Muscle of leg (tissue), 11 donors: ENCODE results near the gene DNAH6. TPM values are rescaled to one million over a fixed set of nuclear protein-coding genes. Genes with fewer than 3 reads are reported as not detected.
"Not testable (repeated sequence)": the region's sequence is repeated elsewhere in the genome, so short reads cannot be mapped to it uniquely, and the experiment has no call there.

ENCODE experiments used
- DNase-seq: peaks from one replicate; pipeline ENCODE4 v3.0.0; 2013
- H3K27ac ChIP-seq: one replicate; pipeline ENCODE4 v1.5.1; 2013; ENCODE audit warnings: mild to moderate bottlenecking, low read length, control low read depth
- H3K27me3 ChIP-seq: one replicate; pipeline ENCODE4 v1.6.1; 2013; ENCODE audit warnings: low read length; ENCODE audit not compliant: control insufficient read depth, insufficient read depth
- H3K36me3 ChIP-seq: one replicate; pipeline ENCODE4 v1.6.1; 2013; ENCODE audit warnings: low read length; ENCODE audit not compliant: control insufficient read depth, insufficient read depth
- H3K4me1 ChIP-seq: one replicate; pipeline ENCODE4 v1.6.1; 2013; ENCODE audit warnings: low read length; ENCODE audit not compliant: control insufficient read depth, insufficient read depth
- H3K4me3 ChIP-seq: one replicate; pipeline ENCODE4 v1.5.1; 2013; ENCODE audit warnings: low read length, control low read depth
- H3K9me3 ChIP-seq: replicated peaks from 2 replicates; pipeline ENCODE4 v1.6.1; 2013; ENCODE audit warnings: low read depth, low read length; ENCODE audit not compliant: control insufficient read depth
- WGBS: methylation state at CpG from one replicate; pipeline ENCODE4 v1.1.5; 2013; ENCODE audit warnings: missing lambda C conversion rate; ENCODE audit not compliant: insufficient coverage; 5-methylcytosine and 5-hydroxymethylcytosine counted together
- polyA plus RNA-seq, 8 donors: library from polyadenylated mRNA; unstranded; fragments of 120-200 nt; gene quantifications; one replicate each; pipeline versions ENCODE4 v1.2.1 to v1.2.3, GENCODE V29; 2013; ENCODE audit warnings: inconsistent platforms in 1 of 8, low replicate concordance in 1 of 8; ENCODE audit not compliant: insufficient read length in 8 of 8, insufficient read depth in 1 of 8
- total RNA-seq: library from RNA; stranded (reverse); fragments of 120-200 nt; gene quantifications from one replicate; pipeline ENCODE4 v1.2.4, GENCODE V29; 2013

The DNAH6 gene
- total and polyA plus RNA-seq, 9 donors = 0.07 to 0.43 (median 0.18) TPM

- no peak for DNase-seq
- WGBS = no CpG with 5 or more reads among the region's 11 CpGs
- H3K27ac ChIP-seq = no peak overlapping the region
- H3K9me3 ChIP-seq = no peaks in the 10 kb centered on the region
- H3K27me3 ChIP-seq = no peaks in the 10 kb centered on the region
- H3K4me1 ChIP-seq = no peaks in the 10 kb centered on the region
- H3K4me3 ChIP-seq = no peak overlapping the region
- no peaks in the 10 kb centered on the region for H3K36me3 ChIP-seq
These were observed 339.4 kb downstream of the DNAH6 start for GRCh38 chr2:84855731-84856130.

- DNase-seq = no peak
- H3K27ac ChIP-seq = no peak overlapping the region
- 0% methylated on average over 1 of the region's 6 CpGs for WGBS
- H3K4me3 ChIP-seq = no peak overlapping the region
- H3K27me3 ChIP-seq = no peaks in the 10 kb centered on the region
- H3K4me1 ChIP-seq = no peaks in the 10 kb centered on the region
- no peaks in the 10 kb centered on the region for H3K36me3 ChIP-seq
- H3K9me3 ChIP-seq = no peaks in the 10 kb centered on the region
These were observed 340.5 kb downstream of the DNAH6 start for GRCh38 chr2:84856787-84857186.

- Histone ChIP-seq H3K4me1 (no peaks in the 10 kb centered on the region), H3K27me3 (peaks cover 3% of the 10 kb centered on the region), H3K36me3 (no peaks in the 10 kb centered on the region), H3K27ac (no peak overlapping the region), H3K9me3 (no peaks in the 10 kb centered on the region), H3K4me3 (no peak overlapping the region)
- DNase-seq = no peak
- 89% methylated on average over 5 of the region's 5 CpGs for WGBS
These were observed 341.3 kb downstream of the DNAH6 start for GRCh38 chr2:84857566-84857965.

GRCh38 chr2:84858123-84858522 is 341.8 kb downstream of the DNAH6 start:
- Histone ChIP-seq H3K4me3 (no peak overlapping the region), H3K27ac (no peak overlapping the region), H3K27me3 (peaks cover 3% of the 10 kb centered on the region), H3K4me1 (no peaks in the 10 kb centered on the region), H3K36me3 (no peaks in the 10 kb centered on the region), H3K9me3 (no peaks in the 10 kb centered on the region)
- no peak for DNase-seq
- WGBS = 13% methylated on average over 1 of the region's 3 CpGs

GRCh38 chr2:84858937-84859336 is 342.6 kb downstream of the DNAH6 start:
- Histone ChIP-seq H3K27me3 (peaks cover 3% of the 10 kb centered on the region), H3K4me1 (no peaks in the 10 kb centered on the region), H3K9me3 (no peaks in the 10 kb centered on the region), H3K4me3 (no peak overlapping the region), H3K27ac (no peak overlapping the region), H3K36me3 (no peaks in the 10 kb centered on the region)
- DNase-seq = no peak
- WGBS = no CpG with 5 or more reads among the region's 3 CpGs

GRCh38 chr2:84861539-84861938 is 345.2 kb downstream of the DNAH6 start:
- DNase-seq = no peak

GRCh38 chr2:84862006-84862405 is 345.7 kb downstream of the DNAH6 start:
- peaks cover 5% of the 10 kb centered on the region for H3K27me3 ChIP-seq
- H3K9me3 ChIP-seq = no peaks in the 10 kb centered on the region
- H3K4me3 ChIP-seq = no peak overlapping the region
- H3K36me3 ChIP-seq = no peaks in the 10 kb centered on the region
- no peak for DNase-seq
- 61% methylated on average over 3 of the region's 6 CpGs for WGBS
- no peaks in the 10 kb centered on the region for H3K4me1 ChIP-seq
- no peak overlapping the region for H3K27ac ChIP-seq

More at GRCh38 chr2:84861539-84861938, 345.2 kb downstream of the DNAH6 start:
- Histone ChIP-seq H3K4me1 (no peaks in the 10 kb centered on the region), H3K4me3 (no peak overlapping the region), H3K36me3 (no peaks in the 10 kb centered on the region), H3K27me3 (peaks cover 5% of the 10 kb centered on the region), H3K9me3 (no peaks in the 10 kb centered on the region), H3K27ac (no peak overlapping the region)
- 40% methylated on average over 5 of the region's 6 CpGs for WGBS

GRCh38 chr2:84865181-84865783 is 349.0 kb downstream of the DNAH6 start:
- H3K27ac ChIP-seq = no peak overlapping the region
- H3K36me3 ChIP-seq = no peaks in the 10 kb centered on the region
- H3K4me1 ChIP-seq = no peaks in the 10 kb centered on the region
- H3K9me3 ChIP-seq = no peaks in the 10 kb centered on the region
- H3K27me3 ChIP-seq = peaks cover 7% of the 10 kb centered on the region
- 70% methylated on average over 2 of the region's 6 CpGs for WGBS
- DNase-seq = peak; percentile 23
- no peak overlapping the region for H3K4me3 ChIP-seq

GRCh38 chr2:84866122-84866521 is 349.8 kb downstream of the DNAH6 start:
- no peaks in the 10 kb centered on the region for H3K36me3 ChIP-seq
- H3K4me1 ChIP-seq = no peaks in the 10 kb centered on the region
- DNase-seq = no peak
- peaks cover 8% of the 10 kb centered on the region for H3K27me3 ChIP-seq
- 43% methylated on average over 1 of the region's 3 CpGs for WGBS
- H3K4me3 ChIP-seq = no peak overlapping the region
- no peak overlapping the region for H3K27ac ChIP-seq
- H3K9me3 ChIP-seq = no peaks in the 10 kb centered on the region

GRCh38 chr2:84868327-84868726 is 352.0 kb downstream of the DNAH6 start:
- H3K27ac ChIP-seq, H3K27me3 ChIP-seq, H3K36me3 ChIP-seq, H3K4me1 ChIP-seq, H3K9me3 ChIP-seq, H3K4me3 ChIP-seq, DNase-seq: not testable (repeated sequence)
- no CpG with 5 or more reads among the region's 4 CpGs for WGBS
